H1 (cell line): ENCODE results near the gene SLC25A30. TPM values are rescaled to one million over a fixed set of nuclear protein-coding genes. Genes with fewer than 3 reads are reported as not detected.

Source experiments
- CTCF ChIA-PET: fragments of 300-600 bp; sonication (Branson Sonifier 250); formaldehyde crosslinking; loops from one replicate; lab custom pipeline; 2021; ENCODE audit not compliant: partially characterized antibody; lab: Charles Lee
- POLR2A ChIA-PET: fragments of 300-600 bp; sonication (Branson Sonifier 250); formaldehyde crosslinking; loops from one replicate; lab custom pipeline; 2021; ENCODE audit warnings: inconsistent platforms; ENCODE audit not compliant: partially characterized antibody; lab: Charles Lee
- DNase-seq, 2 experiments: peaks; one replicate each; pipeline versions ENCODE4 v3.0.0 to v3.0.0-alpha.2; 2010 to 2022; ENCODE audit warnings: low spot score in 2 of 2, low read depth in 1 of 2, mixed read lengths in 1 of 2
- FAIRE-seq: peaks from 2 replicates; lab custom pipeline; 2011; peaks lifted over from hg19 to GRCh38; lab: Jason Lieb, UNC
- H2AFZ ChIP-seq: 2 replicates; pipeline ENCODE4 v1.8.1; 2012; ENCODE audit warnings: low read length, inconsistent platforms
- H2AK5ac ChIP-seq: 2 replicates; pipeline ENCODE4 v1.6.1; 2013; ENCODE audit warnings: low read depth, low read length
- H2BK120ac ChIP-seq: replicated peaks from 2 replicates; pipeline ENCODE3; 2013; ENCODE audit warnings: low read depth, low read length, inconsistent platforms
- H2BK12ac ChIP-seq: 2 replicates; pipeline ENCODE4 v1.6.1; 2013; ENCODE audit warnings: low read depth, low read length
- H2BK15ac ChIP-seq: 2 replicates; pipeline ENCODE4 v1.6.1; 2013; ENCODE audit warnings: low read length
- H2BK20ac ChIP-seq: 2 replicates; pipeline ENCODE4 v1.6.1; 2013; ENCODE audit warnings: low read length
- H2BK5ac ChIP-seq: 2 replicates; pipeline ENCODE4 v1.6.1; 2013; ENCODE audit warnings: low read depth, low read length
- H3K14ac ChIP-seq: 2 replicates; pipeline ENCODE4 v1.6.1; 2013; ENCODE audit warnings: inconsistent platforms; ENCODE audit not compliant: insufficient read length
- H3K18ac ChIP-seq: 2 replicates; pipeline ENCODE4 v1.6.1; 2013; ENCODE audit warnings: low read length; ENCODE audit errors: extremely low read depth
- H3K23ac ChIP-seq: 2 replicates; pipeline ENCODE4 v1.6.1; 2013; ENCODE audit warnings: inconsistent platforms; ENCODE audit not compliant: insufficient read length
- H3K23me2 ChIP-seq: 2 replicates; pipeline ENCODE4 v1.6.1; 2013; ENCODE audit warnings: low read depth, low read length
- H3K27ac ChIP-seq: 2 replicates; pipeline ENCODE4 v1.6.1; 2011; ENCODE audit warnings: low read depth, low read length, inconsistent platforms
- H3K27me3 ChIP-seq, 4 experiments: replicated peaks in 1 of 4; 1 replicate in 1 of 4; 2 replicates in 3 of 4; pipeline versions ENCODE4 v1.6.1 to v1.8.1; 2011 to 2013; ENCODE audit warnings: low read length in 3 of 4, mild to moderate bottlenecking in 3 of 4, inconsistent platforms in 2 of 4, mixed read lengths in 2 of 4, moderate library complexity in 1 of 4; ENCODE audit not compliant: control insufficient read depth in 3 of 4, insufficient read depth in 3 of 4; ENCODE audit errors: extremely low read depth in 1 of 4
- H3K36me3 ChIP-seq, 4 experiments: 2 replicates each; pipeline versions ENCODE4 v1.6.1 to v1.8.1; 2011 to 2013; ENCODE audit warnings: mild to moderate bottlenecking in 4 of 4, low read length in 3 of 4, moderate library complexity in 2 of 4, control low read depth in 1 of 4, inconsistent platforms in 1 of 4; ENCODE audit not compliant: insufficient read depth in 4 of 4, control insufficient read depth in 2 of 4
- H3K4ac ChIP-seq: replicated peaks from 2 replicates; pipeline ENCODE3; 2013; ENCODE audit warnings: low read length, low read depth, mixed read lengths, inconsistent platforms; ENCODE audit not compliant: insufficient read length
- H3K4me1 ChIP-seq, 4 experiments: replicated peaks in 1 of 4; 1 replicate in 1 of 4; 2 replicates in 3 of 4; pipeline versions ENCODE4 v1.6.1 to v1.8.1; 2011 to 2013; ENCODE audit warnings: low read length in 3 of 4, inconsistent platforms in 2 of 4, mixed read lengths in 1 of 4; ENCODE audit not compliant: insufficient read depth in 4 of 4, control insufficient read depth in 3 of 4
- H3K4me2 ChIP-seq, 2 experiments: 2 replicates each; pipeline versions ENCODE4 v1.6.1 to v1.8.1; 2011 to 2013; ENCODE audit warnings: low read depth in 2 of 2, low read length in 2 of 2, control low read depth in 1 of 2, inconsistent platforms in 1 of 2, mild to moderate bottlenecking in 1 of 2; ENCODE audit not compliant: insufficient read depth in 1 of 2
- H3K4me3 ChIP-seq, 4 experiments: fragments of 200-600, 300-600 bp in 1 of 4; sonication (generic), shearing (Covaris generic), sonication (Bioruptor Twin) in 1 of 4; 2 replicates each; pipeline versions ENCODE4 v1.5.1 to v1.8.1; 2011 to 2016; ENCODE audit warnings: low read length in 4 of 4, low read depth in 3 of 4, control low read depth in 2 of 4, inconsistent platforms in 2 of 4, mild to moderate bottlenecking in 2 of 4, mixed read lengths in 1 of 4, moderate library complexity in 1 of 4; ENCODE audit not compliant: insufficient read depth in 2 of 4; ENCODE audit errors: extremely low read depth in 1 of 4
- H3K56ac ChIP-seq: replicated peaks from 2 replicates; pipeline ENCODE3; 2013; ENCODE audit warnings: low read depth, mild to moderate bottlenecking, mixed read lengths, low read length, inconsistent platforms; ENCODE audit not compliant: insufficient read length
- H3K79me1 ChIP-seq: 2 replicates; pipeline ENCODE4 v1.6.1; 2013; ENCODE audit warnings: low read depth, low read length, control low read depth
- H3K79me2 ChIP-seq, 2 experiments: 2 replicates each; pipeline versions ENCODE4 v1.6.1 to v1.8.1; 2012 to 2013; ENCODE audit warnings: low read length in 2 of 2, mild to moderate bottlenecking in 2 of 2, inconsistent platforms in 1 of 2; ENCODE audit not compliant: insufficient read depth in 2 of 2, control insufficient read depth in 1 of 2
- H3K9ac ChIP-seq, 4 experiments: replicated peaks in 1 of 4; 1 replicate in 1 of 4; 2 replicates in 3 of 4; pipeline versions ENCODE4 v1.6.1 to v1.8.1; 2011 to 2013; ENCODE audit warnings: low read depth in 3 of 4, low read length in 3 of 4, control low read depth in 2 of 4, mild to moderate bottlenecking in 2 of 4, moderate library complexity in 2 of 4, inconsistent platforms in 1 of 4; ENCODE audit errors: extremely low read depth in 1 of 4
- H3K9me3 ChIP-seq, 2 experiments: 2 replicates each; pipeline versions ENCODE4 v1.6.1 to v1.8.1; 2012 to 2013; ENCODE audit warnings: mild to moderate bottlenecking in 2 of 2, moderate library complexity in 2 of 2, control low read depth in 1 of 2, inconsistent platforms in 1 of 2, low read depth in 1 of 2, low read length in 1 of 2, mixed read lengths in 1 of 2; ENCODE audit not compliant: insufficient read depth in 2 of 2
- H4K20me1 ChIP-seq, 2 experiments: replicated peaks in 1 of 2; 2 replicates each; pipeline versions ENCODE3 to v1.8.1; 2011 to 2013; ENCODE audit warnings: inconsistent platforms in 2 of 2, low read length in 2 of 2, mild to moderate bottlenecking in 1 of 2; ENCODE audit not compliant: insufficient read depth in 2 of 2, control insufficient read depth in 1 of 2
- H4K5ac ChIP-seq: 2 replicates; pipeline ENCODE4 v1.6.1; 2013; ENCODE audit warnings: low read length, low read depth, mixed read lengths, inconsistent platforms; ENCODE audit not compliant: insufficient read length
- H4K8ac ChIP-seq: 2 replicates; pipeline ENCODE4 v1.8.0; 2013; ENCODE audit warnings: mild to moderate bottlenecking, moderate library complexity, low read length, inconsistent platforms; ENCODE audit not compliant: insufficient read depth; ENCODE audit errors: extremely low read depth
- H4K91ac ChIP-seq: replicated peaks from 2 replicates; pipeline ENCODE3; 2013; ENCODE audit warnings: low read length, mixed read lengths, inconsistent platforms; ENCODE audit not compliant: insufficient read length
- CEBPB ChIP-seq: IDR thresholded peaks from 2 replicates; pipeline ENCODE4 v1.6.1; 2012; ENCODE audit warnings: low read depth, low read length
- CHD2 ChIP-seq: IDR thresholded peaks from 2 replicates; pipeline ENCODE4 v1.6.1; 2012; ENCODE audit warnings: low read length, improper control_type of control experiment
- RXRA ChIP-seq: IDR thresholded peaks from 2 replicates; pipeline ENCODE4 v1.6.1; 2011; ENCODE audit warnings: low read depth, mild to moderate bottlenecking, low read length, moderate library complexity; ENCODE audit not compliant: insufficient read depth
- SIX5 ChIP-seq: IDR thresholded peaks from 2 replicates; pipeline ENCODE4 v1.6.1; 2011; ENCODE audit warnings: mild to moderate bottlenecking, low read depth, low read length
- SP2 ChIP-seq: IDR thresholded peaks from 2 replicates; pipeline ENCODE4 v1.6.1; 2012; ENCODE audit warnings: mild to moderate bottlenecking, low read length, inconsistent platforms
- TCF12 ChIP-seq: IDR thresholded peaks from 2 replicates; pipeline ENCODE4 v1.6.1; 2011; ENCODE audit warnings: low read depth, mild to moderate bottlenecking, low read length
- whole genome bisulfite sequencing, 2 experiments: shearing (Covaris generic) in 1 of 2; methylation state at CpG; one replicate each; pipeline versions ENCODE4 v1.1.6 to v1.1.7; 2013 to 2015; ENCODE audit warnings: low lambda C conversion rate in 2 of 2, mixed read lengths in 2 of 2, inconsistent platforms in 1 of 2, low coverage in 1 of 2, missing lambda C conversion rate in 1 of 2; ENCODE audit not compliant: insufficient replicate concordance in 2 of 2, insufficient coverage in 1 of 2, insufficient read length in 1 of 2; ENCODE audit errors: extremely low coverage in 1 of 2, missing lambda C conversion rate in 1 of 2; 5-methylcytosine and 5-hydroxymethylcytosine counted together
- polyA plus RNA-seq, 7 experiments: library from polyadenylated mRNA; depleted of rRNA in 3 of 7; stranded (reverse) in 5 of 7; unstranded in 2 of 7; fragments of >200 nt in 5 of 7; fragments of 200-250 nt in 2 of 7; gene quantifications; 1 replicate in 5 of 7; 2 replicates in 1 of 7; 4 replicates in 1 of 7; pipeline versions ENCODE4 v1.2.1 to v1.2.3, GENCODE V29; 2011 to 2013; ENCODE audit warnings: missing spikeins in 2 of 7, mixed read lengths in 2 of 7
- total RNA-seq: library from RNA; stranded (reverse); fragmentation: NEBNext Ultra II Directional; extraction: Animal tissue kit (Norgen Biotek cat#: 25700); gene quantifications from 2 replicates; pipeline ENCODE4 v1.2.1, GENCODE V29; 2021

The SLC25A30 gene
- total and polyA plus RNA-seq, 2 of the 8 experiments (the other 6 are each of a cell fraction or from before 2014, with no cell fraction given) = 2.1 to 8.7 TPM

- Histone ChIP-seq H2BK12ac (no peak overlapping the region), H4K5ac (no peak overlapping the region), H3K36me3 (no peaks in the 10 kb centered on the region), H2BK15ac (no peak overlapping the region), H2AFZ (no peak overlapping the region), H3K9me3 (no peaks in the 10 kb centered on the region), H2AK5ac (no peak overlapping the region), H3K4me1 (peaks cover 0 to 3% (median 0%) of the 10 kb centered on the region in 4 experiments; a peak in 1 of 7 replicates), H2BK5ac (no peak overlapping the region), H2BK20ac (no peak overlapping the region), H3K18ac (no peak overlapping the region), H3K79me1 (no peaks in the 10 kb centered on the region), H2BK120ac (no peak overlapping the region), H3K23me2 (no peaks in the 10 kb centered on the region), H3K9ac (no peak overlapping the region), H3K79me2 (no peaks in the 10 kb centered on the region), H3K14ac (no peak overlapping the region), H3K4me2 (no peak overlapping the region), H3K56ac (no peak overlapping the region), H3K23ac (no peak overlapping the region), H3K4me3 (no peak overlapping the region), H4K8ac (no peak overlapping the region), H3K27me3 (no peaks in the 10 kb centered on the region), H4K20me1 (no peaks in the 10 kb centered on the region), H3K27ac (no peak overlapping the region), H4K91ac (no peak overlapping the region), H3K4ac (no peak overlapping the region)
- TF ChIP-seq SIX5 = no peak
- no peak for TF ChIP-seq RXRA
- TF ChIP-seq CHD2 = no peak
- no peak for TF ChIP-seq CEBPB
- no peak for TF ChIP-seq TCF12
- no peak for TF ChIP-seq SP2
- ChIA-PET CTCF (interaction anchor here (0.9 kb wide), 1 partner anchor 70 kb away, joined by 3 read pairs; no protein-coding TSS in a partner anchor), POLR2A (no interaction called here)
- FAIRE-seq (no peak), DNase-seq (no peak)
- WGBS, 2 experiments = 76% methylated on average over 3 of the region's 3 CpGs; no CpG with 5 or more reads in 1 of the 2 experiments
Measured at GRCh38 chr13:45439781-45440462, 21.7 kb upstream of the SLC25A30 start.
